Measurements from ENCODE around the gene ZDHHC8.

Gene ZDHHC8

DNA sequence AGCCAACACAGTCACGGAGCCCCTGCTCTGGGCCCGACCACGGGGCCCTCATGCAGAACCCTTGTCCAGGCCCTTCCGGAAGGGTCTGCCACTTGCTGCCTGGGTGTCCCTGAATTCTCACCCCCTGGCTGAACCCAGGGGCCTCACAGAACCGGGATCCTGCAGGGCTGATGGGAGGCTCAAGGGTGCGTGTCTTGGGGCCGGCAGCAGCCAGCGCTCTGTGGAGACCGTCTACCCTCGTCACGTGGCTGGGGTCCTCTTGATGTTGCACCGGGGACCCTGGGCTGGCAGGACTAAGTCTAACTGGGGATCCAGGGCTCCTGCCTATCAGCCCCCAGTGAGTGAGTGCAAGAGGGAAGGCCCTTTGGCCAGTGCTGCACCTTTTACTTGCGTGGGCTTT lies 38.6 kb downstream of the ZDHHC8 start:
- Histone ChIP-seq H3K4me1 (ENCODE audit: insufficient read depth, low read length) (no peaks in the 10 kb centered on the region), H4K20me1 (ENCODE audit: insufficient read depth, low read length) (0 out of 2 replicates have a peak, but pooled peaks cover 4% of the 10 kb centered on the region), H3K27me3 (ENCODE audit: insufficient read depth, low read length, poor library complexity) (no peaks in the 10 kb centered on the region), H3K79me2 (ENCODE audit: insufficient read depth, low read length) (no peaks in the 10 kb centered on the region), H3K36me3 (ENCODE audit: insufficient read depth, low read length) (no peaks in the 10 kb centered on the region), H3K4me3 (ENCODE audit: low read depth in 1 of 2, low read length in 2 of 2) (no peak overlapping the region), H3K9me3 (ENCODE audit: insufficient read depth, low read length, severe bottlenecking) (no peaks in the 10 kb centered on the region), H3K27ac (ENCODE audit: low read length) (no peak overlapping the region), H2AFZ (ENCODE audit: low read depth, low read length) (no peak overlapping the region), H3K9ac (ENCODE audit: low read depth, low read length) (no peak overlapping the region), H3K4me2 (ENCODE audit: insufficient read depth, low read length) (no peak overlapping the region)
- no peak for TF ChIP-seq EZH2 (IDR thresholded peaks at IDR 0.05; ENCODE audit: borderline replicate concordance, low read depth, low read length, severe bottlenecking)
- TF ChIP-seq, protein P1, sequence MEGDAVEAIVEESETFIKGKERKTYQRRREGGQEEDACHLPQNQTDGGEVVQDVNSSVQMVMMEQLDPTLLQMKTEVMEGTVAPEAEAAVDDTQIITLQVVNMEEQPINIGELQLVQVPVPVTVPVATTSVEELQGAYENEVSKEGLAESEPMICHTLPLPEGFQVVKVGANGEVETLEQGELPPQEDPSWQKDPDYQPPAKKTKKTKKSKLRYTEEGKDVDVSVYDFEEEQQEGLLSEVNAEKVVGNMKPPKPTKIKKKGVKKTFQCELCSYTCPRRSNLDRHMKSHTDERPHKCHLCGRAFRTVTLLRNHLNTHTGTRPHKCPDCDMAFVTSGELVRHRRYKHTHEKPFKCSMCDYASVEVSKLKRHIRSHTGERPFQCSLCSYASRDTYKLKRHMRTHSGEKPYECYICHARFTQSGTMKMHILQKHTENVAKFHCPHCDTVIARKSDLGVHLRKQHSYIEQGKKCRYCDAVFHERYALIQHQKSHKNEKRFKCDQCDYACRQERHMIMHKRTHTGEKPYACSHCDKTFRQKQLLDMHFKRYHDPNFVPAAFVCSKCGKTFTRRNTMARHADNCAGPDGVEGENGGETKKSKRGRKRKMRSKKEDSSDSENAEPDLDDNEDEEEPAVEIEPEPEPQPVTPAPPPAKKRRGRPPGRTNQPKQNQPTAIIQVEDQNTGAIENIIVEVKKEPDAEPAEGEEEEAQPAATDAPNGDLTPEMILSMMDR (IDR thresholded peaks at IDR 0.05; ENCODE audit: borderline replicate concordance, extremely low read depth, low read length, poor library complexity, severe bottlenecking) = no peak
- ATAC-seq (ENCODE audit: insufficient read depth, low read depth) (no peak), DNase-seq (no peak)

DNA sequence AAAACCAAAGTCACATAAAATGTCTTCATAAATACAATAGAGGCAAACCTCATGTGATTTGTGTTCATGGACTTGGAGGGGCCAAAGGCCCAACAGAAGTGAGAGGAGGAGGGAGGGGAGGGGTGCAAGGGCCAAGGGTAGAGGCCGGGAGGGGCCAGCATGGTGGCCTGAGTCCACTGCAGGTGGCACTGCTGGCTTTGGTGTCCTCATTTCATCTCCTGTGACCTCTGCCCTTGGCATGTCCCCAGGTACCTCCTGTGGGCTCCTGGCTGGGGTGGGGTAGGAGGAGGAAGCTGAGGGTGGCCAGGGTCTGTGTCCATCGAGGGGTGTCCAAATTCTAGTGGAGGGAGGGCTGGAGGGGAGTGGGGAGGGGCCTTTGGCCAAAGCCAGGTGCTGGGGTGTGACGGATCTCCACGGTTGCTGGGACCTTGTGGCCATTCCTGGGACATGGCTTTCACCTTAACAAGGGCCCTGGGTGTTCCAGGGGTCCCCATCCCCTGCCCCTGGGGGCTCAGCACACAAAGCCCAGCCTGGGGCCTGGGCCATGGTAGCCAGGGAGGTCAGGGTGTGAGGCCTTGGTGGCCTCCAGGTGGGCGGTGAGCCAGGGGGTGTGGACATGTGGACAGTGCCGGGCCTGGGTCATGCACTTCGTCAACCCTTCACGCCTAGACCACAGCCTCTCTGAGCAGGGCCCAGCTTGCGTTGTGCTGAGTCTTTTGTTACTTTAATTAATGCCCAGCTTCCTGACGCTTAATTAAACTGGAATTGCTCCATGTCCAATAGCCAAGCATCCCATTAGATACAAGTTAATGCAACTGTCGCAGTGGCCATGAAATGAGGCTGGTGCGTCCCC lies 39.9 kb downstream of the ZDHHC8 start:
- DNase-seq (no peak), ATAC-seq (ENCODE audit: insufficient read depth, low read depth) (no peak)
- Histone ChIP-seq H4K20me1 (ENCODE audit: insufficient read depth, low read length) (0 out of 2 replicates have a peak, but pooled peaks cover 4% of the 10 kb centered on the region), H3K4me1 (ENCODE audit: insufficient read depth, low read length) (no peaks in the 10 kb centered on the region), H2AFZ (ENCODE audit: low read depth, low read length) (no peak overlapping the region), H3K27ac (ENCODE audit: low read length) (no peak overlapping the region), H3K4me3 (ENCODE audit: low read depth in 1 of 2, low read length in 2 of 2) (no peak overlapping the region), H3K4me2 (ENCODE audit: insufficient read depth, low read length) (no peak overlapping the region), H3K9me3 (ENCODE audit: insufficient read depth, low read length, severe bottlenecking) (no peaks in the 10 kb centered on the region), H3K79me2 (ENCODE audit: insufficient read depth, low read length) (no peaks in the 10 kb centered on the region), H3K27me3 (ENCODE audit: insufficient read depth, low read length, poor library complexity) (no peaks in the 10 kb centered on the region), H3K36me3 (ENCODE audit: insufficient read depth, low read length) (no peaks in the 10 kb centered on the region), H3K9ac (ENCODE audit: low read depth, low read length) (no peak overlapping the region)
- no peak for TF ChIP-seq EZH2 (IDR thresholded peaks at IDR 0.05; ENCODE audit: borderline replicate concordance, low read depth, low read length, severe bottlenecking)
- TF ChIP-seq, protein P1 (IDR thresholded peaks at IDR 0.05; ENCODE audit: borderline replicate concordance, extremely low read depth, low read length, poor library complexity, severe bottlenecking) = no peak

DNA sequence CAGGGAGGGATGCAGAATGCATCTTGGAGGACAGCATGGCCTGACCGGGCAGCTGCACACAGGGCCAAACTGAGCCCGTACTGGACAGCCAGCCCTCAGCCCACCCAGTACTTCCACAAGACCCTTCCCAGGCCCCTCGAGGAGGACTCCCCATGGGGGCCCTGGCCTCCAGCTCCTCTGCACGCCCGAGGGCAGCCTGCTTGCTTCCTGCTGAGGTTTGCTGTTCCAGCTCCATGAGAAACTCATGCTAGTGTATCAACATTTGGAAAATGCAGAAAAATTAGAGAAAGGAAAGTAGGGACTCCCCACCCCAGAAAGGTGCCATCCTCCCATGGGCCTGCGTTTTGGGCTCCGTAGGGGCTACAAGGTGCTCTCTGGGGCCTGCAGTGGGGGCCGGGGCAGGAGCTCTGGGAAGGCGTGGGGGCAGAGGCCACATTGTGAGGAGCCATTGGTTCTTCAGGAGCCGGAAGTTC lies 40.6 kb downstream of the ZDHHC8 start:
- TF ChIP-seq, protein P1 (IDR thresholded peaks at IDR 0.05; ENCODE audit: borderline replicate concordance, extremely low read depth, low read length, poor library complexity, severe bottlenecking) = no peak
- no peak for TF ChIP-seq EZH2 (IDR thresholded peaks at IDR 0.05; ENCODE audit: borderline replicate concordance, low read depth, low read length, severe bottlenecking)
- Histone ChIP-seq H3K9me3 (ENCODE audit: insufficient read depth, low read length, severe bottlenecking) (no peaks in the 10 kb centered on the region), H3K4me3 (ENCODE audit: low read depth in 1 of 2, low read length in 2 of 2) (no peak overlapping the region), H3K79me2 (ENCODE audit: insufficient read depth, low read length) (no peaks in the 10 kb centered on the region), H3K4me1 (ENCODE audit: insufficient read depth, low read length) (no peaks in the 10 kb centered on the region), H3K9ac (ENCODE audit: low read depth, low read length) (no peak overlapping the region), H3K4me2 (ENCODE audit: insufficient read depth, low read length) (no peak overlapping the region), H4K20me1 (ENCODE audit: insufficient read depth, low read length) (0 out of 2 replicates have a peak, but pooled peaks cover 4% of the 10 kb centered on the region), H3K27me3 (ENCODE audit: insufficient read depth, low read length, poor library complexity) (no peaks in the 10 kb centered on the region), H2AFZ (ENCODE audit: low read depth, low read length) (no peak overlapping the region), H3K36me3 (ENCODE audit: insufficient read depth, low read length) (no peaks in the 10 kb centered on the region), H3K27ac (ENCODE audit: low read length) (no peak overlapping the region)
- no peak for DNase-seq
- no peak for ATAC-seq (ENCODE audit: insufficient read depth, low read depth)
